Erythroblast (primary cell): ENCODE results near the gene TMEM200A.

Experiments
- GATA1 ChIP-seq: IDR thresholded peaks from 2 replicates; pipeline ENCODE4 v1.6.1; 2011; ENCODE audit warnings: low read depth, mild to moderate bottlenecking, control low read depth, low read length, moderate library complexity
- POLR2A ChIP-seq: IDR thresholded peaks from 2 replicates; pipeline ENCODE4 v1.6.1; 2011; ENCODE audit warnings: mild to moderate bottlenecking, low read length

DNA sequence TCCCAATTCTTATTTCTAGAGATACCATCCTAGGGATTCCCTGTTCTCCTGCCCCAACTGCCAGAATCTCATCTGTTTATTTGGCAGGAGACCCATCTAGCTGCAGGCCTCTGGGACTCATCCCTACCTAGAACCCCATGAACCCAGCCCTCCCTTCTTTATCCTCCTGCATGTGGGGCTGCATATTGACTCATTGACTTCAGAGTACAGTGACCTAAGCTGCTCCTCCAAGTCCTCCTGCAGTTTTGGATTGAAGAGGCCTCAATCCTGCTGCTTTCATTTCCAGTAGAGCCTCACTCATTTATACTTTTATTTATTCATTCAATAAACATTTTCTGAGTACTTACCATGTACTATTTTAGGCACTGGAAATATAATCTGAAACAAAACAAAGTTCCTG is 11.6 kb downstream of the TMEM200A start:
- no peak for TF ChIP-seq POLR2A
- no peak for TF ChIP-seq GATA1
